Measurements from ENCODE around the gene LDB2. TPM values are rescaled to one million over a fixed set of nuclear protein-coding genes. Genes with fewer than 3 reads are reported as not detected.

The LDB2 gene
- total and polyA plus RNA-seq, 2 donors (not counting 3 experiments of a cell fraction or from before 2014, with no cell fraction given) = 127 to 223 TPM

- H3K9me1 ChIP-seq (replicated peaks; ENCODE audit: control insufficient read depth, extremely low read depth, insufficient read depth, low read length) = no peaks in the 10 kb centered on the region
- no peak for TF ChIP-seq POLR2A (IDR thresholded peaks at IDR 0.05; ENCODE audit: low read depth, low read length)
- dilution Hi-C loops (cut with MboI; ENCODE audit: extremely low pct_ligation_motif_present, low sequenced_read_pairs) (no loop called here), intact Hi-C loops (cut with micrococcal nuclease) (no loop called here)
- no peak overlapping the region for H3K4me2 ChIP-seq (ENCODE audit: insufficient read depth, low read length)
- CTCF ChIA-PET = interaction anchor here (0.6 to 1.0 kb wide), 2 partner anchors 8 to 12 kb away, joined by 3 to 4 read pairs; no protein-coding TSS in a partner anchor
- DNase-seq (ENCODE audit: low read depth, low spot score) (no peak), FAIRE-seq (no peak)
- no TSS peak for BruUV-seq (replicated peaks)
- H3K27me3 ChIP-seq (ENCODE audit: control insufficient read depth in 2 of 2, insufficient read depth in 2 of 2, low read length in 2 of 2) = no peaks in the 10 kb centered on the region
- no peak overlapping the region for H3K27ac ChIP-seq (ENCODE audit: insufficient read depth, low read depth, low read length)
- H3K4me1 ChIP-seq (ENCODE audit: control insufficient read depth, extremely low read depth, insufficient read depth, low read length) = no peaks in the 10 kb centered on the region
- H3K9ac ChIP-seq (replicated peaks; ENCODE audit: extremely low read depth, insufficient read depth, low read length) = no peak overlapping the region
- POLR2A ChIA-PET = no interaction called here
- peaks cover 0 to 13% of the 10 kb centered on the region in 2 experiments for H3K36me3 ChIP-seq (ENCODE audit: control insufficient read depth in 2 of 2, extremely low read depth in 1 of 2, insufficient read depth in 2 of 2, low read length in 2 of 2)
- H3K4me3 ChIP-seq (replicated peaks in 1 of 3; ENCODE audit: insufficient read depth in 1 of 3, low read depth in 1 of 3, low read length in 3 of 3) = no peak overlapping the region
- no peaks in the 10 kb centered on the region for H3K9me3 ChIP-seq (replicated peaks; ENCODE audit: control insufficient read depth, insufficient read depth, low read length)
- H2AFZ ChIP-seq (ENCODE audit: low read depth, low read length) = no peak overlapping the region
- no peaks in the 10 kb centered on the region for H3K79me2 ChIP-seq (ENCODE audit: control insufficient read depth, insufficient read depth, low read length)
- no peaks in the 10 kb centered on the region for H4K20me1 ChIP-seq (replicated peaks; ENCODE audit: control insufficient read depth, extremely low read depth, insufficient read depth, low read length)
Measured at GRCh38 chr4:16836324-16836723, 62.1 kb downstream of the LDB2 start.

GRCh38 chr4:16835597-16836247 is 62.7 kb downstream of the LDB2 start:
- Histone ChIP-seq H3K36me3 (ENCODE audit: control insufficient read depth in 2 of 2, extremely low read depth in 1 of 2, insufficient read depth in 2 of 2, low read length in 2 of 2) (peaks cover 0 to 15% of the 10 kb centered on the region in 2 experiments), H3K4me3 (replicated peaks in 1 of 3; ENCODE audit: insufficient read depth in 1 of 3, low read depth in 1 of 3, low read length in 3 of 3) (no peak overlapping the region), H3K27ac (ENCODE audit: insufficient read depth, low read depth, low read length) (no peak overlapping the region), H3K4me2 (ENCODE audit: insufficient read depth, low read length) (no peak overlapping the region), H3K9me3 (replicated peaks; ENCODE audit: control insufficient read depth, insufficient read depth, low read length) (no peaks in the 10 kb centered on the region), H4K20me1 (replicated peaks; ENCODE audit: control insufficient read depth, extremely low read depth, insufficient read depth, low read length) (no peaks in the 10 kb centered on the region), H2AFZ (ENCODE audit: low read depth, low read length) (no peak overlapping the region), H3K9me1 (replicated peaks; ENCODE audit: control insufficient read depth, extremely low read depth, insufficient read depth, low read length) (no peaks in the 10 kb centered on the region), H3K27me3 (ENCODE audit: control insufficient read depth in 2 of 2, insufficient read depth in 2 of 2, low read length in 2 of 2) (no peaks in the 10 kb centered on the region), H3K9ac (replicated peaks; ENCODE audit: extremely low read depth, insufficient read depth, low read length) (no peak overlapping the region), H3K4me1 (ENCODE audit: control insufficient read depth, extremely low read depth, insufficient read depth, low read length) (no peaks in the 10 kb centered on the region), H3K79me2 (ENCODE audit: control insufficient read depth, insufficient read depth, low read length) (no peaks in the 10 kb centered on the region)
- BruUV-seq (replicated peaks) = no TSS peak
- no peak for DNase-seq (ENCODE audit: low read depth, low spot score)
- FAIRE-seq = no peak
- TF ChIP-seq JUN (IDR thresholded peaks at IDR 0.05; ENCODE audit: borderline replicate concordance, insufficient read depth, insufficient read length, low read depth) (no peak), EZH2 (IDR thresholded peaks at IDR 0.05; ENCODE audit: borderline replicate concordance, low read depth, low read length, severe bottlenecking) (no peak), GATA2 (IDR thresholded peaks at IDR 0.05; ENCODE audit: insufficient read depth, insufficient read length, low read depth, low read length) (no peak), POLR2AphosphoS5 (IDR thresholded peaks at IDR 0.05; ENCODE audit: insufficient read depth, low read depth, low read length) (no peak), MAX (IDR thresholded peaks at IDR 0.05; ENCODE audit: insufficient read depth, insufficient read length) (no peak), POLR2A (IDR thresholded peaks at IDR 0.05; ENCODE audit: low read depth, low read length) (no peak), MYC (IDR thresholded peaks at IDR 0.05; ENCODE audit: low read depth, low read length) (no peak), CTCF (IDR thresholded peaks at IDR 0.05; ENCODE audit: extremely low read depth in 1 of 2, insufficient read depth in 1 of 2, low read depth in 1 of 2, low read length in 2 of 2) (no peak), FOS (IDR thresholded peaks at IDR 0.05; ENCODE audit: borderline replicate concordance, insufficient read depth, low read length) (no peak)
- POLR2A ChIA-PET = no interaction called here
- intact Hi-C loops (cut with micrococcal nuclease) = no loop called here
- dilution Hi-C loops (cut with MboI; ENCODE audit: extremely low pct_ligation_motif_present, low sequenced_read_pairs) = no loop called here
- CTCF ChIA-PET = interaction anchor here (0.6 to 1.0 kb wide), 2 partner anchors 9 to 11 kb away, joined by 3 to 4 read pairs; no protein-coding TSS in a partner anchor
